Endothelial cell of umbilical vein (primary cell): ENCODE data around the gene SSBP3. TPM values are rescaled to one million over a fixed set of nuclear protein-coding genes. Genes with fewer than 3 reads are reported as not detected.
A peak's percentile ranks its signal among the peaks of the same experiment; 100 is the strongest.

Experiments
- BruUV-seq: library from RNA; stranded (reverse); fragments of 400-500 nt; replicated peaks from 2 replicates; lab custom pipeline; 2021; lab: Mats Ljungman, UMichigan
- CTCF ChIA-PET: fragments of 300-600, 350-600 bp; sonication (Branson Sonifier 250); formaldehyde crosslinking; loops from one replicate; lab custom pipeline; 2021; ENCODE audit warnings: antibody characterized with exemption, inconsistent platforms; lab: Charles Lee
- POLR2A ChIA-PET: fragments of 300-600, 350-600 bp; sonication (Branson Sonifier 250); formaldehyde crosslinking; loops from one replicate; lab custom pipeline; 2021; ENCODE audit warnings: antibody characterized with exemption, inconsistent platforms; lab: Charles Lee
- DNase-seq: peaks from one replicate; pipeline ENCODE4 v3.0.0-alpha.2; 2011; ENCODE audit warnings: low read depth, low spot score
- FAIRE-seq: peaks from 2 replicates; lab custom pipeline; 2011; peaks lifted over from hg19 to GRCh38; lab: Jason Lieb, UNC
- H2AFZ ChIP-seq: 2 replicates; pipeline ENCODE4 v1.6.0; 2012; ENCODE audit warnings: low read depth, low read length, control low read depth, inconsistent platforms
- H3K27ac ChIP-seq: 2 replicates; pipeline ENCODE4 v1.5.1; 2011; ENCODE audit warnings: low read depth, mild to moderate bottlenecking, control low read depth, low read length, moderate library complexity; ENCODE audit not compliant: insufficient read depth
- H3K27me3 ChIP-seq, 2 experiments: 2 replicates each; pipeline versions ENCODE4 v1.6.0 to v1.6.1; 2011; ENCODE audit warnings: low read length in 2 of 2, mixed read lengths in 1 of 2; ENCODE audit not compliant: control insufficient read depth in 2 of 2, insufficient read depth in 2 of 2
- H3K36me3 ChIP-seq, 2 experiments: 2 replicates in 1 of 2; 3 replicates in 1 of 2; pipeline ENCODE4 v1.5.1; 2011; ENCODE audit warnings: low read length in 2 of 2, mild to moderate bottlenecking in 1 of 2, moderate library complexity in 1 of 2; ENCODE audit not compliant: control insufficient read depth in 2 of 2, insufficient read depth in 2 of 2; ENCODE audit errors: extremely low read depth in 1 of 2
- H3K4me1 ChIP-seq: 3 replicates; pipeline ENCODE4 v1.5.1; 2011; ENCODE audit warnings: mild to moderate bottlenecking, low read length; ENCODE audit not compliant: control insufficient read depth, insufficient read depth; ENCODE audit errors: extremely low read depth
- H3K4me2 ChIP-seq: 2 replicates; pipeline ENCODE4 v1.6.1; 2011; ENCODE audit warnings: low read length, control low read depth, mixed read lengths; ENCODE audit not compliant: insufficient read depth
- H3K4me3 ChIP-seq, 3 experiments: fragments of 200-600 bp in 1 of 3; sonication (generic), shearing (Covaris generic) in 1 of 3; replicated peaks in 1 of 3; 2 replicates each; pipeline ENCODE4 v1.5.1; 2011 to 2016; ENCODE audit warnings: control low read depth in 3 of 3, low read length in 3 of 3, mild to moderate bottlenecking in 2 of 3, inconsistent platforms in 1 of 3, low read depth in 1 of 3, moderate library complexity in 1 of 3; ENCODE audit not compliant: insufficient read depth in 1 of 3
- H3K79me2 ChIP-seq: 2 replicates; pipeline ENCODE4 v1.6.0; 2012; ENCODE audit warnings: low read length, inconsistent platforms; ENCODE audit not compliant: control insufficient read depth, insufficient read depth
- H3K9ac ChIP-seq: replicated peaks from 2 replicates; pipeline ENCODE3; 2011; ENCODE audit warnings: low read length, control low read depth; ENCODE audit not compliant: insufficient read depth; ENCODE audit errors: extremely low read depth
- H3K9me1 ChIP-seq: replicated peaks from 3 replicates; pipeline ENCODE4 v1.6.0; 2011; ENCODE audit warnings: mild to moderate bottlenecking, low read length; ENCODE audit not compliant: control insufficient read depth, insufficient read depth; ENCODE audit errors: extremely low read depth
- H3K9me3 ChIP-seq: replicated peaks from 2 replicates; pipeline ENCODE4 v1.5.1; 2012; ENCODE audit warnings: low read length, inconsistent platforms; ENCODE audit not compliant: control insufficient read depth, insufficient read depth
- H4K20me1 ChIP-seq: replicated peaks from 2 replicates; pipeline ENCODE3; 2011; ENCODE audit warnings: mild to moderate bottlenecking, low read length; ENCODE audit not compliant: control insufficient read depth, insufficient read depth; ENCODE audit errors: extremely low read depth
- CTCF ChIP-seq, 2 donors: IDR thresholded peaks; 1 replicate in 1 of 2; 2 replicates in 1 of 2; pipeline ENCODE4 v1.5.1; 2011; ENCODE audit warnings: low read length in 2 of 2, mild to moderate bottlenecking in 2 of 2, moderate library complexity in 2 of 2, control low read depth in 1 of 2, inconsistent platforms in 1 of 2, low read depth in 1 of 2; ENCODE audit not compliant: insufficient read depth in 1 of 2; ENCODE audit errors: extremely low read depth in 1 of 2
- EZH2 ChIP-seq: IDR thresholded peaks from 2 replicates; pipeline ENCODE4 v1.6.1; 2012; ENCODE audit warnings: borderline replicate concordance, low read depth, mild to moderate bottlenecking, moderate library complexity, low read length, inconsistent platforms; ENCODE audit not compliant: severe bottlenecking
- FOS ChIP-seq: IDR thresholded peaks from 2 replicates; pipeline ENCODE4 v1.6.1; 2011; ENCODE audit warnings: mild to moderate bottlenecking, low read length, moderate library complexity, borderline replicate concordance; ENCODE audit not compliant: insufficient read depth
- GATA2 ChIP-seq: IDR thresholded peaks from 2 replicates; pipeline ENCODE4 v1.7.0; 2011; ENCODE audit warnings: low read depth, mild to moderate bottlenecking, moderate library complexity, mixed read lengths, low read length; ENCODE audit not compliant: insufficient read length, insufficient read depth
- JUN ChIP-seq: IDR thresholded peaks from 2 replicates; pipeline ENCODE4 v1.6.1; 2011; ENCODE audit warnings: borderline replicate concordance, low read depth; ENCODE audit not compliant: insufficient read length, insufficient read depth
- MAX ChIP-seq: IDR thresholded peaks from 2 replicates; pipeline ENCODE4 v1.6.1; 2011; ENCODE audit not compliant: insufficient read depth, insufficient read length
- MYC ChIP-seq: IDR thresholded peaks from one replicate; pipeline ENCODE4 v1.6.1; 2011; ENCODE audit warnings: mild to moderate bottlenecking, low read depth, low read length
- POLR2A ChIP-seq: IDR thresholded peaks from 2 replicates; pipeline ENCODE4 v1.6.1; 2012; ENCODE audit warnings: low read depth, mild to moderate bottlenecking, control low read depth, low read length
- POLR2AphosphoS5 ChIP-seq: IDR thresholded peaks from 2 replicates; pipeline ENCODE4 v1.6.1; 2012; ENCODE audit warnings: low read depth, mild to moderate bottlenecking, control low read depth, low read length, moderate library complexity; ENCODE audit not compliant: insufficient read depth
- dilution Hi-C: fragments of 300-500 bp; cut with MboI; formaldehyde crosslinking; loops from one replicate; pipeline ENCODE4 v1.15.0; 2019; ENCODE audit warnings: low sequenced_read_pairs; ENCODE audit not compliant: extremely low pct_ligation_motif_present
- intact Hi-C: fragments of 100-400 bp; cut with micrococcal nuclease; formaldehyde crosslinking; loops from one replicate; pipeline ENCODE4 v1.10.0; 2022
- polyA plus RNA-seq, 4 experiments: library from polyadenylated mRNA; depleted of rRNA in 3 of 4; stranded (reverse) in 3 of 4; unstranded in 1 of 4; fragments of >200 nt; gene quantifications; 2 replicates each; pipeline versions ENCODE4 v1.2.1 to v1.2.3, GENCODE V29; 2011 to 2012; ENCODE audit warnings: missing spikeins in 1 of 4
- total RNA-seq: library from RNA; stranded (reverse); gene quantifications from 2 replicates; pipeline ENCODE4 v1.2.3, GENCODE V29; 2021

The SSBP3 gene
- total and polyA plus RNA-seq, 2 donors (not counting 3 experiments of a cell fraction or from before 2014, with no cell fraction given): 44.9 to 59.4 TPM

- Histone ChIP-seq H3K79me2 (peaks cover 61% of the 10 kb centered on the region), H3K4me3 (no peak overlapping the region), H3K9me1 (no peaks in the 10 kb centered on the region), H3K9ac (no peak overlapping the region), H3K27ac (no peak overlapping the region), H3K27me3 (no peaks in the 10 kb centered on the region), H3K4me1 (peaks cover 35% of the 10 kb centered on the region), H3K9me3 (no peaks in the 10 kb centered on the region), H2AFZ (no peak overlapping the region), H3K36me3 (no peaks in the 10 kb centered on the region), H4K20me1 (peaks cover 2% of the 10 kb centered on the region), H3K4me2 (no peak overlapping the region)
- POLR2A ChIA-PET: no interaction called here
- peak; percentile 64 for FAIRE-seq
- BruUV-seq: no TSS peak
- DNase-seq: no peak
- intact Hi-C loops (no loop called here), dilution Hi-C loops (no loop called here)
- no peak for TF ChIP-seq JUN
- no peak for TF ChIP-seq EZH2
- no peak for TF ChIP-seq MYC
- TF ChIP-seq FOS: no peak
- no peak for TF ChIP-seq POLR2AphosphoS5
- TF ChIP-seq MAX: no peak
- TF ChIP-seq CTCF (IDR thresholded peaks at IDR 0.05; ENCODE audit: extremely low read depth in 1 of 2, insufficient read depth in 1 of 2, low read depth in 1 of 2, low read length in 2 of 2): no peak
- TF ChIP-seq GATA2: no peak
- no peak for TF ChIP-seq POLR2A
- CTCF ChIA-PET: interaction anchor here (1.2 to 3.4 kb wide), 4 partner anchors 10 to 16 kb away, joined by 3 to 15 read pairs (median 4); no protein-coding TSS in a partner anchor
These were observed 80.9 kb downstream of the SSBP3 start for GRCh38 chr1:54325284-54325683.
